Measurements from ENCODE around the gene RS1. TPM values are rescaled to one million over a fixed set of nuclear protein-coding genes. Genes with fewer than 3 reads are reported as not detected.

Gene RS1
- polyA plus RNA-seq, 1 donor (not counting 4 experiments of a cell fraction or from before 2014, with no cell fraction given): not detected

GRCh38 chrX:18650662-18651061 is 21.2 kb downstream of the RS1 start:
- H3K79me2 ChIP-seq (ENCODE audit: control insufficient read depth, insufficient read depth, low read length): no peaks in the 10 kb centered on the region
- H3K27ac ChIP-seq (ENCODE audit: control insufficient read depth, insufficient read depth, low read length): no peak overlapping the region
- H3K4me3 ChIP-seq (ENCODE audit: control insufficient read depth in 2 of 3, extremely low read depth in 1 of 3, insufficient read depth in 2 of 3, low read depth in 1 of 3, low read length in 3 of 3): no peak overlapping the region
- H3K9me1 ChIP-seq (ENCODE audit: control insufficient read depth, extremely low read depth, insufficient read depth, low read length): no peaks in the 10 kb centered on the region
- TF ChIP-seq CTCF (optimal IDR thresholded peaks at IDR 0.05 in 1 of 3, IDR thresholded peaks at IDR 0.05 in 1 of 3, conservative IDR thresholded peaks at IDR 0.05 in 1 of 3; ENCODE audit: extremely low read depth in 1 of 3, insufficient read depth in 2 of 3, low read length in 3 of 3) (no peak), EZH2 (IDR thresholded peaks at IDR 0.05; ENCODE audit: low read length) (no peak)
- no peak overlapping the region for H3K9ac ChIP-seq (ENCODE audit: control insufficient read depth, extremely low read depth, insufficient read depth, low read length)
- H3K9me3 ChIP-seq (ENCODE audit: control insufficient read depth, low read depth, low read length): no peaks in the 10 kb centered on the region
- H2AFZ ChIP-seq (ENCODE audit: control insufficient read depth, low read length): no peak overlapping the region
- H3K36me3 ChIP-seq (ENCODE audit: control insufficient read depth in 2 of 2, extremely low read depth in 1 of 2, insufficient read depth in 2 of 2, low read length in 2 of 2): no peaks in the 10 kb centered on the region
- no peaks in the 10 kb centered on the region for H4K20me1 ChIP-seq (ENCODE audit: control insufficient read depth, extremely low read depth, insufficient read depth, low read length)
- dilution Hi-C loops (cut with MboI; ENCODE audit: extremely low pct_ligation_motif_present, low sequenced_read_pairs): no loop called here
- H3K27me3 ChIP-seq (ENCODE audit: control insufficient read depth, extremely low read depth, insufficient read depth, low read length): no peaks in the 10 kb centered on the region
- H3K4me2 ChIP-seq (ENCODE audit: control insufficient read depth, extremely low read depth, insufficient read depth, low read depth, low read length): no peak overlapping the region
- H3K4me1 ChIP-seq (ENCODE audit: control insufficient read depth, extremely low read depth, insufficient read depth, low read length): no peaks in the 10 kb centered on the region
- DNase-seq (ENCODE audit: low read depth, low spot score): no peak
- FAIRE-seq: no peak

- Histone ChIP-seq H3K4me1 (ENCODE audit: control insufficient read depth, extremely low read depth, insufficient read depth, low read length) (no peaks in the 10 kb centered on the region), H4K20me1 (ENCODE audit: control insufficient read depth, extremely low read depth, insufficient read depth, low read length) (no peaks in the 10 kb centered on the region), H3K4me3 (ENCODE audit: control insufficient read depth in 2 of 3, extremely low read depth in 1 of 3, insufficient read depth in 2 of 3, low read depth in 1 of 3, low read length in 3 of 3) (no peak overlapping the region), H3K9ac (ENCODE audit: control insufficient read depth, extremely low read depth, insufficient read depth, low read length) (no peak overlapping the region), H3K27ac (ENCODE audit: control insufficient read depth, insufficient read depth, low read length) (no peak overlapping the region), H3K36me3 (ENCODE audit: control insufficient read depth in 2 of 2, extremely low read depth in 1 of 2, insufficient read depth in 2 of 2, low read length in 2 of 2) (no peaks in the 10 kb centered on the region), H3K79me2 (ENCODE audit: control insufficient read depth, insufficient read depth, low read length) (no peaks in the 10 kb centered on the region), H3K9me1 (ENCODE audit: control insufficient read depth, extremely low read depth, insufficient read depth, low read length) (no peaks in the 10 kb centered on the region), H3K4me2 (ENCODE audit: control insufficient read depth, extremely low read depth, insufficient read depth, low read depth, low read length) (no peak overlapping the region), H2AFZ (ENCODE audit: control insufficient read depth, low read length) (no peak overlapping the region), H3K9me3 (ENCODE audit: control insufficient read depth, low read depth, low read length) (no peaks in the 10 kb centered on the region), H3K27me3 (ENCODE audit: control insufficient read depth, extremely low read depth, insufficient read depth, low read length) (no peaks in the 10 kb centered on the region)
- dilution Hi-C loops (cut with MboI; ENCODE audit: extremely low pct_ligation_motif_present, low sequenced_read_pairs): no loop called here
- DNase-seq (ENCODE audit: low read depth, low spot score): no peak
- TF ChIP-seq CTCF (optimal IDR thresholded peaks at IDR 0.05 in 1 of 3, IDR thresholded peaks at IDR 0.05 in 1 of 3, conservative IDR thresholded peaks at IDR 0.05 in 1 of 3; ENCODE audit: extremely low read depth in 1 of 3, insufficient read depth in 2 of 3, low read length in 3 of 3) (no peak), EZH2 (IDR thresholded peaks at IDR 0.05; ENCODE audit: low read length) (no peak)
- no peak for FAIRE-seq
These were observed 22.4 kb downstream of the RS1 start for GRCh38 chrX:18649498-18649951.
